ENCODE measurements around the gene TBC1D10A.
A peak's percentile ranks its signal among the peaks of the same experiment; 100 is the strongest.

Gene TBC1D10A

DNA sequence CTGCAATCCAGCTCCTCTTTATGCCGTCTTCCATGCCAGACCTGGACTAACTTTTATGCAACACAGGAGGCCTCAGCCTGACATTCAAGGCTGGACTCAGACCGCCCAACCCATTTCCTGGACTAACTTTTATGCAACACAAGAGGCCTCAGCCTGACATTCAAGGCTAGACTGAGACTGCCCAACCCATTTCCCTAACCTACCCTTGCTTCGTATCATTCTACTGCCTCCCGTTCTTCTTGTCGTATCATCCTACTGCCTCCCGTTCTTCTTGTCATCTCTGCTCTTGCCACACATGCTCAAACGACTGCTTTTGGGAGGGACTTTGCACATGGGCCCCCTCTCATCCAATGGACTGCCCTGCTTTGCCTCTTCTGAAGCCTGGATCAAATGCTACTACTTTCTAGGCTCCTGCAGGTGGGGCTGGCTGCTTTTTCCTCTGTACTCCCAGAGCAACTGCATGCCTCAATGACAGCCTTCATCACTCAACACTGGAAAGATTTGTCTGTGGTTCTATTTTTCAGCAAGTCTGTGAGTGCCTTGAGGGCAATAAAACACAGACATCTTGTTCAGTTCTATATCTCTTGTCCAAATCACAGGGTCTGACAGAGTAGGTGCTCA, 7.8 kb downstream of the TBC1D10A start:
- DNase-seq: no peak

DNA sequence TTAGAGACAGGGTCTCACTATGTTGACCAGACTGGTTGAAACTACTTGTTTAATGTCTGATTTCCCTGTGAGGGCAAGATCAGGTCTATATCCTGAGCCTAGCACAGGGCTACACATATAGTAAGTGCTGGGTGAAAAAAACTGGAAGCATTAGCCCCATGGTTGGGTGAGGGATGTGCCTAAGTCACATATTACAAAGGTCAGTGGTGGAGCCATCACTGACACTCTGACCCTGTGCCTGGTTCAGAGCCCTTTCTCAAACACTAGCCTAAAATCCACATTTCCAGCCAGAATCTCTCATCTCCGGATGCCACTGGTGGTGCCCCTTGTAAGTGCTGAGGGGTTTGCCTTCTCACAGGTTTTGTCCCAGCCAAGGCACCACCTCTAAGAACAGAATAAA, 9.0 kb downstream of the TBC1D10A start:
- DNase-seq: no peak

DNA sequence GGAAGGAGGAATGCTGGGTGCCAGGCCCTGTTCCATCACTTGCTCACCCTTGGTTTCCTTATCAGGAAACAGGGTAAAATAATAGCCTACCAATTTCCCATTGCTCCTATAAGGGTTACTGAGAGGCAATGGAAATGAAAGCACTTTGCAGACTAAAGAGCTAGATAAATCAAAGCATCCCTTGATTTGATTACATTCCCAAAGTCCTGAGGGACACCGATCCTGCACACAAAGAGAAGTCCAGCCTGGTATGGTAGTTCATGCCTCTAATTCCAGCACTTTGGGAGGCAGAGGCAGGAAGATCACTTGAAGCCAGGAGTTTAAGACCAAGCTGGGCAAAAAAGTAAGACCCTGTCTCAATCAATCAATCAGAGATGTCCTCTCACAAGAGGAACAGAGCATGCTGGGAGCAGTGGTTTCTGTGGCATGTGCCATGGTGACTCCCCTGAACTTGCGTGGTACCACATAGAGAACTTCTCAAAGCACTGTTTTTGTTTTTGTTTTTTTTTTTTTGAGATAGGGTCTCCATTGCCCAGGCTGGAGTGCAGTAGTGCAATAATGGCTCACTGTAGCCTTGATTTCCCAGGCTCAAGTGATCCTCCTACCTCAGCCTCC, 10.7 kb downstream of the TBC1D10A start:
- no peak for DNase-seq

DNA sequence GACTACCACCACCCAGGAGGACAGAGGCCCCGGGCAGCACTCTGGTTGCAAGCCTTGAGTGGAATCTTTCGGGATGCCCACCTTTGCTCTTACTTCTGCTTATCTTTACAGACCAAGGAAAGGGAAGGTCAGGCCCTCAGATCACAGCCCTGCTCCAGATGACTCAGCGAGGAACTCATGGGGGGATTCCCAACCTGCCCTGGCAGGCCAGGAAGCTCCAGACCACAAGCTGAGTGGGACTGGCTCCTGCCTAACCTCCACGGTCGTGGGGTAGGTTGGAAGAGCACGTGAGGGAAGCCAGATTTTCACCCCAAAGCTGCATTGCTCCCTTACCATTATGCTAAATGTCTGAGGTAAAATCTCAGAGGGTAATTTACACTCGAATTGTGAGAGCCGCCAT, 11.8 kb downstream of the TBC1D10A start:
- no peak for DNase-seq

DNA sequence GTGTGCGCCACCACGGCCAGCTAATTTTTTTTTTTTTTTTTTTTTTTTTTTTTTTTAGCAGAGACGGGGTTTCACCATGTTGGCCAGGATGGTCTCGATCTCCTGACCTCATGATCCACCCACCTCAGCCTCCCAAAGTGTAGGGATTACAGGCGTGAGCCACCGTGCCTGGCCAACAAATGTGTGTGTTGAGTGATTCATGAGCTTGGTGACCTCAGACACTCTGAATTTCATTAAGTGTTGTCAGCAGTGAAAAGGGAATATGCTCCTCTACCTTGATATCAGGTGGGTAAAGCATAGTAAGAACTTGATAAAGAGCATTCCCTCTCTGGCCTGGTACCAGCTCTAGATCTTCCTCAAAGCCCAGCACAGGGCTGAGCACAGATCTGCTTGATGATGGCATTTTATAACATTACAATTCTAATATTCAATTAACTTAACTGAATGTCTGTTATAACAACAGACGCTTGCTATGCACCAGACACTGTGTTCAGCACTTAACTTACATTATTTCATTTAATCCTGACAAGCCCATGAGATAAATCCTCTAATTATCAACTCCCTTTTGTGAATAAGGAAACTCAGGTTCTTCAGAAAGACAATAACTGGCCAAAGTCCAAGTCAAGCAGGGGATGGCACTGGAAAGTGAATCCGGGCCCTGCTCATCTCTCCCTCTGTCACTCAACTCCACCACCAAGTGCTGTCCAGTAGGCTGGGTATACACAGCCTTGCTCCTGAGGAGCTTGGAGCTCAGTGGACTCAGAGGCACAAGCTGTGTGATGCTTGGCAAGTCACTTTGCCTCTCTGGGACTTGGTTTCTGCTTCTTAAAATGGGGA, 13.0 kb downstream of the TBC1D10A start:
- DNase-seq: no peak

DNA sequence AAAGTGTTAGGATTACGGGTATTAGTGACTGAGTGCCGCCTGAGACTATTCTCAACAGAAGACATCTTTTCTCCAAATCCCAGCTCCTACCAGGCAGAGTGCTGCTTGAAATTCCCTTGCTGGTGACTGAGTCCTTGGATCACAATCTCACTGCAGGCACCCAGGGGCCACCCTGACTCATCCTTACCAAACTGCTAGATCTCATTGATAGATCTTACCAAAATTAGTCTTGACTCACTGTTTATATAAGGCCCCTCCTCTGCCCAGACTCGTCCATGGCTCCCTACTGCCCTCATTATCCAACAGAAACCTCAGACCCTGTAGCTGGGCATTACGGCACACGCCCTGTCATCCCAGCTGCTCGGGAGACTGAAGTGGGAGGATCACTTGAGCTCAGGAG, 14.7 kb downstream of the TBC1D10A start:
- no peak for DNase-seq

DNA sequence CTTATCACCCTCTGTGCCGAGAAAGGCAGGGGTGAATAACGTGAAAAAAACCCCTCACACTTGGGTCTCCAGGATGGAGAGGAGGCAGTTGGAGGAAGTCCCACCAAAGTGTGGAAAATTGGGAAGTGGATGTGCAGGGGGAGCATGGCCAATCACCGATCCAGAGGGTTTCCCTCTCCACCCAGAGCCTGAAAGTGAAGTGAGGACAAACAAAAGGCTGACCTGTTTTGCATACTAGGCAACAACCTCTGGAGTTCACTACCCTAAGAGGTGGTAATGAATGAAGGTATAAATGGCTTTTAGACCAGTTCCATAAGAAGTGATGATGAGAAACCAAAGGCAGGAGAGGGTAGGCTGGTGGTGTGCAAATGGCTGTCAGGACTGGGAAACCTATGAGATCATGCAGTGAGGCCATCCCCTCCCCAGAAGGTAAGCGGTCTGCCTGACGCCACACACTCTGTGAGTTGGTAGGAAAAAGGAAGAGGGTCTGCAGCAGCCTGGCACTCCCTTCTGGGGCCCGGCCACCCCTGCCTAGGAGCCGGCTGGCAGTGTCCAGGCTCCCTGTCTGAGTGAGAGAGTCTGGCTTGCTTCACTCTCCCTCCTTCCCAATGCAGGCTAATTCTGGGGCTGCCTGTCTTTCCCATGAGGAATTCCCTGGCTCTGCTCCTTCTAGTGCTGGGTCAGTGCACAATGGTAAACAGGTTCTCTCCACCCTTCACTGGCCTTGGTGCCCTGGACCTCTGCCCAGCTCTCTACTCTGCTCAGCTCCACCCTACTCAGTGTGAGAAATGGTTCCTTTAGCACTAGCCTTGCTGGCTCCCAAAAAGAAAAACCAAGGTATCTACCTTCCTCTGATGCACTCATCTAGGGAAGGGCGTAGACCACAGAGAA, 15.6 kb downstream of the TBC1D10A start:
- no peak for DNase-seq

DNA sequence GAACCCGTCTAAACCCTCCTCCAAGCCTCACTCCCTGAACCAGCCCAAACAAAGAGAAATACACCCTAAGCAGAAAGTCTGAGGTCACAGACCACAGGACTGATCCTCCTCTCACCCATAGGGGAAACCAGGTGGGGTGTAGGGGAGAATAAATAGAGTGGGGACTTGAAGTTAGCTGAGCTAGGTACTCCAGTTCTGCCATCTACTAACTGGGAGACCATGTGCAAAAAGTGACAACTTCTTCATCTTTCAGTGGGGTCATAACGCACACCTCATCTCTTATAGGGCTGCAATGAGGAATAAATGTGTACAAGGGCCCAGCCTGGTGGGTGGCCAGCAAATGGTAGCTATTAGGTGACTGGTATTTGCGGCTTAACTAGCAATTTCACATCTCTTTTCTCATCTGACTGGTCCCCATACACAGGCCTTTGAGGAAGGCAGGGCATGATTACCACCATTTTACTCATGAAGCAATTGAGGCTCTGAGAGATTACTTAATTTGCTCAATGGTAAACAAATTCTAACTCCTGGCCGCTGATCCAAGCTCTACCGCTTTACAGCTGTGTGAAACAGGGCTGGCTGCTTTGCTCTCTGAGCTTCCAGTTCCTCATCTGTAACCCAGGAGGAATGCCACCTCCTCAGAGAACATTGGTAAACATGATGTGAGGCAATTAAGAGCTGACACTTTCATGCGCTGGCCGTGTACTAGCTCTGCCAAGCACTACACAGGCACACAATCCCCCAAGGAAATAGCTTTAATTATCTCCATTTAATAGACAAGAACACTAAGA, 16.6 kb downstream of the TBC1D10A start:
- no peak for DNase-seq

DNA sequence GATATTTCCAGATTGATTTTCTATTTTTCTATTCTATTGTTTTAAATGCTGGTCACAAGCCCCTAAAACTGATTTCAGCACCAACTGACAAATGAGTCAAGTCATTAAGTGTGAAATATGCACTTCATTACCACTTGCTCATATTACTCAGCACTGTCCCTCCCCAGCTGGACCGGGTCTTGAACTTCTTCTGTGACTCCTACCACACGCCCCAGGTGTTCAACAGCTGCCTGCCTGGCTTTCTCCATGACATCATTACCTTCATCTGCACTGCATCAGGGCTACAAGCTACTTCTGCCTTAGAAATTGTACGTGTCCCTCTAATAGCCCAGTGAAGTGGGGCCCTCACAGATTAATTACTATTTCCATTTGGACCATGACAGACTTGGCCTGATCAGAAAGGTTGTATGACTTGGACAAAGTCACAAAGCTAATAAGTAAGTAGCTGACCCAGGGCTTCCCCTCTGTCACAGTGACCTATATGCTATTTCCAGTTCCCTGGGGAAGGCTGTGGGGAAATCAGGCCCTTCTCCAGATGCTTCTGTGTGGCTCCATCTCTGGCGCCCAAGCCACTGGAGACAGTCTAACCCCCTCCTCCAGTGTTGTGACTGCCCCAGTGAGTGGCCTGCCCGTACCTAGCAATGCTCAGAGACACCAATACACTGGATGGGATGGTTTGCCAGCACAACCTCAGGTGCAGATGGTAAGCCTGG, 18.1 kb downstream of the TBC1D10A start:
- no peak for DNase-seq

DNA sequence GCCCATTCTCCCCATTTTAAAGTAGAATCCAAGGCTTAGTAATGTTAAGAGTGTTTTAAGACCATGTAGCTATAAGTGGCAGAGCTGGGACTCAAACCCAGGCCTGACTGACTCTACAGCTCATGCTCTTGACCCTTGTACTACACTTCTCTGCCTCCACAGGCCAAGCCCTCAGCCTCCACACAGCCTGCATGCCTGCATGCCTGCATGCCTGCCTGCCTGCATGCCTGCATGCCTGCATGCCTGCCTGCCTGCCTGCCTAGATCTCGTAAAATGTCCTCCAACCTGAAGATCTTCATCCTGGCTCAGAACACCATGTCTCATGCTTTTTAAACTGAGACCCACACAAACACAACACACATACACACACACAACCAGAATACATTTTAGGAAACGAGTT, 18.6 kb downstream of the TBC1D10A start:
- DNase-seq: no peak

DNA sequence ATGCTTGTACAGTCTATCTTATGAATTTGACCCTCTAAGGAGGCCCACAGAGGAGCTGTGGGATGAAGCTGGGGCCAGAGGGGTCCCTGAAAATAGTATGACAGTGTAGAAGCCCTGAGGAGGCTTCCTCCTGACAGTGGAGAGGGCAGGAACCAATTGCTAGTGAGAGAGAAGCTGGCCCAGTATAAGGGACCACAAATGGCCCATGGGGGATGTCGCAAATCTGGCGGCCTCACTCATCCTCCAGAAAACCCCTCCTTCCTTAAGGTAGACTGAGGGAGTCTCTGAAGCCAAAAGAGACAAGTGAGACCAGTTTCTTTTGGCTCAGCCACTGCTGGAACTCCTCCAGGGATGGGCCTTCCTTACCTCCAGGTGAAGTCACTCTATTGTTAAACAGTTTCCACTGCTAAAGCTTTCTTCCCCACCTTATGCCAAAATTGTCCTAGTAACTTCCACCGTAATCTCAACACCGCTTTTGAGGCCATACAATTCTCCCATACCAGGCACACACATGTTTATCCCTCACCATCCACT, 19.6 kb downstream of the TBC1D10A start:
- no peak for DNase-seq

DNA sequence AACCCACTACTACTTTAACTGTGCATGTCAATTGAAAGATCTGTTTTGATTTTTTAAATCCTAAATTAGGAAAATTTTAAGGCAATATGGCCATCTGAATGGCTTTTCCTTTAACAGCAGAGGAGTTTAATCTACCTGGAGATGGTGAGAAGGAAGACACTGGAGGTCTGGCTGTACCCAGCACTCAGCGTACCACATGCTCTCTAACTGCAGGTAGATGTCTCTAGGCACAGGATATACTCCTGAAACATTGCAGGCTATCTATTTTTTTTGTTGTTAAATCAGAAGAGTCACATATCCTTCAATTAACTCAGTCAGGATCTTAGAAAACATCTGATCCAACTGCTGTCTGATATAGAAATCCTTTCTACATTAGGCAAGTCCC, 20.1 kb downstream of the TBC1D10A start:
- no peak for DNase-seq

DNA sequence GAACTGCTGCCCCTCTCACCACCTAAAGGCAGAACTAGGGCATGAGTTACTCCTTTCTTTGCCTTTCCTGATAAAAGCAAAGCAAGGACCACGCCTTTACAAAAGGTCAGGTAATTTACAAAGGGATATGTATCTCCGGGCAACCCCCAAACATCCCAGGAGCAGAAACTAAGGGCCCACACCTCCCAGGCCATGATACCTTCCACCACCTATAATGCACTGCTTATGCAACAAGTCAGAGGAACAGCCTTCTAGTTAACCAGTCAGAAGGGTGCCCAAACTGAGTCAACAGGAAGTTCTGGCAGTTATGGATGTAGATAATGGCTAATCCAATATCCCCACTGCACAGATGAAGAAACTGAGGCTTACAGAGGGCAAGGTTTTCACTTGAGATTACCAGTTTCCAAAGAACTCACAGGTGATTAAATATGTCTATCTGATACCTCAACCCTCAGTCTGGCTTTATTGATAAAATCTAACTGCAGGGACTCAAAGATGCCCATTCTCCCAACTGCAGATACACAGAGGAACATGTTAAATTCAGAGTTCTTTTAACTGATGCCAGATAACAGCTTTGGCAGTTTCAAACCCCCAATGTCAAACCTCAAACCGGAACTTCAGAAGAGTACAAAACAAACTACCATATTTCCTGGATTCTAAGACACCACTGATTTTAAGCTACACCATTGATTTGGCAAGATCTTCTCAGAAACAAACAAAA, 20.7 kb downstream of the TBC1D10A start:
- DNase-seq: no peak

DNA sequence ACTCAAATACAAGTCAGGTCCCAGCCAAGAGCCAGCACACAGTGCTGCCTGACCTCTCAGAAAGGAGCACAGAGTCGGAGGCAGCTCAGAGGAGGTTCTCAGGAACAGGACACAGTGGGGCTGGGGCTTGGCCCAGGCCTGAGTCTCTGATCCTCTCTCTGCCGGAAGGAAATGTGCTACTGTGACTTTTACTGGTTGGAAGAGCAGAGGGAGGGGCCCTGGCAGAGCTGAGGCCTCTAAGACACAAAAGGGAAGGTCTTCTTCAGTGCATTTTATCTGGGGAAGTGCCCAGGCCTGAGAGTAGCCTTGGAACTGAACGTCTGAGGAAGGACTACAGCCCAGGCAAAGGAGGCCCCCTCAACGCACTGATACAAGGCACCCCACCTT, 21.2 kb downstream of the TBC1D10A start:
- DNase-seq: no peak

DNA sequence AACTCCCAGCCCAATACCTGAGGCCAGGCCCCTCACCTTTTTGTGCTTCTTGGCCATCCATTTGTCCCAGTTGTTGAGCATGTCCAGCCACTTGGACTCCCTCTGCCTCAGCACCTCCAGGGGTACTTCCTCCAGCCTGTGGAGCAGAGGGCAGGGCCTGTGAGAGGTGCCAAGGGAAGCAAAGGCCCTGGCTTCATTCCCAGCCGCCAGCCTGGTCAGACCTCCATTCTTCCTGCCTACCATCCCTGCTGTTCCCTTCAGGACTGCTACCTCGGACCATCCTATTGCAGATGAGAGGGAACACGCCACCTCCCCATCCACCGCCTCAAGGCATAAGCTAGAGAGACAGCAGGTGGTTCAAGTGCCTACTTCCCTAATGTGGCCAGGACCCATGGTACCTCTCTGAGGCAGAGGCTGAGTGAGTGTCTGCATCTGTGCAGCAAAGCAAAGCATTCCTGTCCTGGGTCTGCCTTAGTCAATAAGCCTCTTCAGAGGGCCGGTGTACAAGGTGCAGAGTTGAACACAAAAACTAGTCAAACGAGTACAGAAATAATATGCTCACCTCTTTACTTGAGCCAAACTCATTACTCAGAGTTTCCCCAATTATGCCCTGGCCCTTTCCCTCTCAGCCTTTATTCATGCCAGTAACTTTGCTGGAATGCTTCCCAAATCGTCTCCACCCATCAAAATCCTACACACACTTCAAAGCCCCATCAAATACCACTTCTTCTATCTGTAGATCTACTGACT, 22.1 kb downstream of the TBC1D10A start:
- DNase-seq: peak in 1 of 2 experiments; percentile 31

DNA sequence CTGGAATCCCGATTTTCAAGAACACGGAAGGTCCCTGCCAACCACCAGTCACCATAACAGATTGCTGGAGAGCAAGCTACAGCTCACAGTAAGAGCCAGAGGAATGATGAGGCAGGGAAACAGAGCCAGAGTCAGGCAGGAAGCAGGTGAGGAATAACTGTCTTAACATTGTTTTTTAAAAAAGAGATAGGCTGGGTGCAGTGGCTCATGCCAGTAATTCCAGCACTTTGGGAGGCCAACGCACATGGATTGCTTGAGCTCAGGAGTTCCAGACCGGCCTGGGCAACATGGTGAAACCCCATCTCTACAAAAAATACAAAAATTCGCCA, 24.0 kb downstream of the TBC1D10A start:
- DNase-seq: no peak

DNA sequence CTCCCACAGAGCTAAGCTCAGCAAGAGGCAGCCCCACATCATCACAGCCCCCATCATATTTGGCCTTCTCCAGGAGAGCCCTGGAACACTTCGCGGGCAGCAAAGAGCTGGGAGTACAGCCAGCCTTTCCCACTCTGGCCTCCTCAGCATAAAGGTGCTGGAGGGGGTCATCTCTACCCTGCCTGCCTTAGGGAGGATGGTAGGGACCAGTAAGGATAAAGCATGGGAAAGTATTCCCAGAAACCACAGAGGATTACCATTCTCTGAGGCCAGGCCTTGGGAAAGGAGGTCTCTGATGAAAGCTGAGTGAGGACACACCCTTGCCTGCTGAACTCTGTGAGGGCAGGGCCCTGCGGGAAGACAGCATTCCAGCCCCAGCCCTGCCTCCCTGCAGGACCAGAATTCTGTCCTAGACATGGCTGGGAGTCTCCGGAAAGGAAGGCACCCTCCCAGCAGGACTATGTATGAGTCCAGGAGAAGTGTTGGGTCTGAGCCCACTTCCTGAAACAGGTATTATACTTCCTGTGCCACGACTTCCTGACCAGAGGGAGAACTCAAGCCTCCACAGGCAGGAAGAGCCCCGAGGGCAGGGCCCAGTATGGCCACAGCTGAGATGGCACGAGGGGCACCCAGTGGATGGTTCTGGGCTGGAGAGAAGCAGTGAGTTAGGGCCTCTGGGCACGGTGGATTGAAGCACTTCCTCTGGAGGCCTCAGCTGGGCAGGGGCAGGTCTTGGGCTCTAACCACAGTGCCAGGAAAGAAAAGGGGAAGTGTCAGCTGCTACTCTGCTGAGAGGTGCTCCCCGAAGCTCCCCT, 24.5 kb downstream of the TBC1D10A start:
- no peak for DNase-seq

DNA sequence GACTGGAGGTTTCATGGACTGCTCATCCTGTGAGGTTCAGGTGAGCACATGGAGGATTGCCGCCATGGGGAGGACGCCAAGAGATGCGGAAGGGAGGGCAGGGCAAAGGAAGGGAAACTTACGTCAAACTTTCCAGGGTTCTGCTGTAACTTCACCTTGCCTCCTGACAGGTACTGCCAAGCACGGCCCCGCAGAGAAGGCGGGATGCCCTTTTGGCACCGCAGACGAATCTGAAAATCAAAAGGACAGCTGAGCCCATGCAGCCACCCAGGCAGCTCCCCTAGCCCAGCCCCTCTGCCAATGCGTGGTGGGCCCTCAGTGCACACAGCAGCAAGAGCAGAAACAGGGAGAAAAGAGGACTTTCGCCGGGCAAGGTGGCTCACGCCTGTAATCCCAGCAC, 27.4 kb downstream of the TBC1D10A start:
- DNase-seq: no peak

DNA sequence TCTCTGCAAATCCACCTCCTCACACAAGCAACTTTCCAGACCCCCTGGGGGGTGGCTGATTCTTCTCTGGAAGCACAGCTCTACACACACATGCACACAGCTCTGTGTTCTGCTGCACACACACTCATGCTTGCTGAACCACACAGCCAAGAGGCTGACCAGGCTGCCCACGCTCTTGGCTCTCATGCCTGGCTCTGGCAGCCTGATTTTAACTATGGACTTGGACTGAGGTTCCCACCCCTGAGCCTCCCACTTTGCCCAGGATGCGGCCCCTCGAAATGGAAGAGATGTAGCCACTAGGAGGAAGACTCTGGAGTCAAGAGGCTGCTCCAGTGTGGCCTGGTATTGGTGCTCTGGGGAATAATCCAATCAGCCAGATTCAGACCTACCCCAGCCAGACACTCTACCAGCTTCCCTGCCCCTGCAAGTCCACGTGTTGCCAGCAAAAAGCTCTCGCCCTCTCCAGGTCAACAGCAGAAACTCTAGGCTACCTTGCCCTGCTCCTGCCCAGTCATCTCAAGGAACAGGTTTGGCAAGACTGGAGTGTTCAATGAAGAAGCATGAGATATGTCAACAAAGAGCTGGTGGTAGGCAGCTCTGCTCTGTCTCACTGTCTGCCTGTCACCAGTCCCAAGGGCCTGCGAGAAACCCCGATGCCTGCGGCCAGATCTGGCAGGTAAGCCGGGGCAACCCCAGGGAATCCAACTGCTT, 28.6 kb downstream of the TBC1D10A start:
- no peak for DNase-seq

Measured in NCI-H524 (cell line).